ENCODE results near the gene PKIG.
"Not testable (repeated sequence)": the region's sequence is repeated elsewhere in the genome, so short reads cannot be mapped to it uniquely, and the experiment has no call there.

PKIG gene

DNA sequence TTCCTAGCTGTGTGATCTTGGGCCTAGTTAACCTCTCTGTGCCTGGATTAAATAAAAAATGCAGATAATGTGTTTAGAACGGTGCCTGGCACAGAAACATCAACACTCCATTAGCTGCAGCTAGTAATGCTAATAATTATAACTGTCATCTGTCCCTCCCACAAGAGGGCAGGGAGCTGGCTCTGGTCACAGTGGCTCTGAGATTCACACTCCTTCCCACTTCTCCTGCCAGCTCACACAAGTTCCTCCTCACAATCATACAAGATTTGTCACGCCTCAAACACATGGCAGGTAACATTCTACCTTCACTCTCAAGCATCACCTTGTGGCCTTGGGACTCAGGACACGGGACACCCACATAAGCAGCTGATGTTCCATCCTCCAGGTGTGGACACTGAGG, 66.7 kb downstream of the PKIG start:
- DNase-seq (ENCODE audit: low read depth): no peak
- TF ChIP-seq, protein P1, sequence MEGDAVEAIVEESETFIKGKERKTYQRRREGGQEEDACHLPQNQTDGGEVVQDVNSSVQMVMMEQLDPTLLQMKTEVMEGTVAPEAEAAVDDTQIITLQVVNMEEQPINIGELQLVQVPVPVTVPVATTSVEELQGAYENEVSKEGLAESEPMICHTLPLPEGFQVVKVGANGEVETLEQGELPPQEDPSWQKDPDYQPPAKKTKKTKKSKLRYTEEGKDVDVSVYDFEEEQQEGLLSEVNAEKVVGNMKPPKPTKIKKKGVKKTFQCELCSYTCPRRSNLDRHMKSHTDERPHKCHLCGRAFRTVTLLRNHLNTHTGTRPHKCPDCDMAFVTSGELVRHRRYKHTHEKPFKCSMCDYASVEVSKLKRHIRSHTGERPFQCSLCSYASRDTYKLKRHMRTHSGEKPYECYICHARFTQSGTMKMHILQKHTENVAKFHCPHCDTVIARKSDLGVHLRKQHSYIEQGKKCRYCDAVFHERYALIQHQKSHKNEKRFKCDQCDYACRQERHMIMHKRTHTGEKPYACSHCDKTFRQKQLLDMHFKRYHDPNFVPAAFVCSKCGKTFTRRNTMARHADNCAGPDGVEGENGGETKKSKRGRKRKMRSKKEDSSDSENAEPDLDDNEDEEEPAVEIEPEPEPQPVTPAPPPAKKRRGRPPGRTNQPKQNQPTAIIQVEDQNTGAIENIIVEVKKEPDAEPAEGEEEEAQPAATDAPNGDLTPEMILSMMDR (IDR thresholded peaks at IDR 0.05; ENCODE audit: low read depth, low read length, missing control alignments): no peak
- H3K4me3 ChIP-seq (ENCODE audit: low read depth, low read length): no peak overlapping the region

DNA sequence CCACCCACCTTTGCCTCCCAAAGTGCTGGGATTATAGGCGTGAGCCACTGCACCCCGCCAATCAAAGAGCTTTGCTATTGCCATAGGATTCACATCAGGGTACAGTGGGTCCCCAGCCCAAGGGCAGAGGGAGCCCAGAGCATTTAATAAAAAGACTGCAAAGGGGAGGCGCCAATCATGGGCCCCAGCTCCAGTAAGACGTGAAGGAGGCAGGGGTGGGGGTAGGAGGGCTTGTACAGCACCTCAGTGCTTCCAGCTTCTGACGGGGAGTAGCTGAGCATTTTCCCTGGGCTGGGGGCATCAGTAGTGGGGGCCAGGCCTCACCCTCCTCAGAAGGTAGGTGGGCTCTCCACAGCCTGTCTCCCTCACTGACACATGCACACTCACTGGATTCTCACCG, 67.6 kb downstream of the PKIG start:
- H3K4me3 ChIP-seq (ENCODE audit: low read depth, low read length): peak overlapping the region; percentile 72
- no peak for DNase-seq (ENCODE audit: low read depth)
- TF ChIP-seq, protein P1 (IDR thresholded peaks at IDR 0.05; ENCODE audit: low read depth, low read length, missing control alignments): no peak

DNA sequence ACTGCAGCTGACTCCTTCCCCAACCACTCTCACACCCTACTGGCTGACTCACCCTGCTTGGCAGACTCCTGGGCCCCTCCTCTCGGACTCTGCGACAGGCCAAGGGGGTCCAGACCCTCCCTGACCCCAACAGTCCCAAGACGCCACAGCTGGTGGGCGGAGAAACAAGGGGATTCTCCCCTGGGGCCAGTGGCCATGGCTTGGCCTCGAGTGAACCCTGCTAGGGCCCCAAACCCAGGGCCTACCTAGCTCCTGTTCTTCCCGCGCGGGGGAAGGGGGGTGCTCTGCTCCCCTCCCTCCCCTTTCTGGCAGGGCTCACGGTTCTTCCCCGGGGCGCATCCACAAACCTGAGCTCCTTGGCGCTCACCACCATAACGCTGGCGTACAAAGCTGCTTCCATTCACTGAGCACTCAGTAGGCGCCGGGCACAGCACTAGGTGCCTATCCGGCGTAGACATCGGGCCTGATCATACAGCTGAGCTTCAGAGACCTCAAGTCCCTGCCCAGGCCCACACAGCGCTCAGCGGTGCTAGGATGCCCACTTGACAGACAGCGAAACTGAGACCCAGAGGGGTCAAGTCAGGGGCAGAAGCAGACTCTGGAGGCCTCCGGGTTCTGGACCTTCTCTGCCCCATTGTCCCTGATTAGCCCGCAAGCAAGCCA, 68.5 kb downstream of the PKIG start:
- DNase-seq (ENCODE audit: low read depth): no peak
- peak overlapping the region; percentile 72 for H3K4me3 ChIP-seq (ENCODE audit: low read depth, low read length)
- TF ChIP-seq, protein P1 (IDR thresholded peaks at IDR 0.05; ENCODE audit: low read depth, low read length, missing control alignments): no peak

DNA sequence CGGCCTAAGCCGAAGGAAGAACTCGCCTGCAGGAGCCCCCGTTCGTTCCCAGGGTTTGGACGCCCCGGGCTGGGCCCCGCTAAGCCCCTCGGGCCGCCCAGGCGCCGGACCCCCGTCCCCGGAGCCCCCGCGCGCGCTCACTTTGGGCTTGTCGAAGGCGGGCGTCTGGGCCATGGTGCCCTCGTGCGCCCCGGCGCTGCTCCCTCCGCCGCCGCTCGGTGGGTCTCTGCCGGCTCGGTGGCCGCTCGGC, 69.0 kb downstream of the PKIG start:
- H3K4me3 ChIP-seq (ENCODE audit: low read depth, low read length): peak overlapping the region; percentile 72
- DNase-seq (ENCODE audit: low read depth): no peak
- TF ChIP-seq, protein P1 (IDR thresholded peaks at IDR 0.05; ENCODE audit: low read depth, low read length, missing control alignments): no peak

DNA sequence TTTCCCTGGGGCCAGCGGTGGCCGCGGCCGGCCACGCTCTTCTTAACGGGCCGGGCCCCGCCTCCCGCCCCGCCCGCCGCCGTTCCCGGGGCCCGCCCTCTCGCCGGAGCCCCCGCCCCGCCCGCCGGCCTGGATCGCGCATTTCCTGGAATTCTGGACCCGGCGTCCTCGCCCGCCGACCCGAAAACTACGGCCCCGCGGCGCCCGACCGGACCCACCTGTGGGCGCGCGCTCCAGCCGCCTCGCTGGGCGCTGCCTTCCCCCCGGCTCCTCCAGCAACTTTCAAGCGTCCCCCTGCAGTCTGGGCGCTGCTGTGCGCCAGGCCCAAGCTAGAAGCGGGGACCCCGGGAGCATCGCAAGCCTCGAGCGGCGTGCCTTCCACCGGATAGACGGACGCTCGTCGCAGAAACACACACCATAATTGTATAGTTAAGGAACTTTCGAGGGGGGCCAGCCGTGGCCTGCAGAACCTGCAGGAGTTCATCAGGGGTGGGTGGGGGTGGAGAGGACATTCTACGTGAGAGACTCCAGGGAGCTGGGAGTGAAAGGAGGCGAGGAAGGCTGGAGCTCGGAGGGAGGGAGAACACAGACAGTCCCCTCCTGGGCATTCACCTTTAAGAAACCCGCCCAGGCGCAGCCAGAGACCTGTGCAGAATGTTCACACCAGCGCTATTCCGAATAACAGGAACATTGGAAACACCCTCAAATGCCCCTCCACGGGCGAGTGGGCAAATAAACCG, 69.5 kb downstream of the PKIG start, which contains the start of gene ADA:
ADA (minus strand) TSS at position 16 of the 740 bp plus-strand sequence. CDS start 92 bp downstream, outside the sequence.
- no peak for DNase-seq (ENCODE audit: low read depth)
- TF ChIP-seq, protein P1 (IDR thresholded peaks at IDR 0.05; ENCODE audit: low read depth, low read length, missing control alignments): no peak
- H3K4me3 ChIP-seq (ENCODE audit: low read depth, low read length): peak within 1 kb of the TSS; percentile 72

DNA sequence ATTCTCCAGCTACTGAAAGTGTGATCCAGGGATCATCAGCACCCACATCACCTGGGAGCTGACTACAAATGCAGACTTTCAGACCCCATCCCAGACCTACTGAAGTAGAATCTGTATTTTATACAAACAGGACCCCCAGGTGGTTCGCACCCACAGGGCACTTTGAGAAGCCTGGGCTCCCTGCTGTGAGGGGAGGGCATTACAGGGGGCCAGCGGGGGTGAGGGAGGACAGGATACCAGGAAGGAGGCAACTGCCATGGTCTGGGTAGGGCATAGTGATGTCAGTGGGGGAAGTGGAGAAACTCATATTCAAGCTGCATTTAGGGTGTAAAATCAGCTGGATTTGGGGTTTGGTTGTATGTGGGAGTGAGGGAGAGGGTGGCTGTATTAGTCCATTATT, 71.2 kb downstream of the PKIG start:
- TF ChIP-seq, protein P1 (IDR thresholded peaks at IDR 0.05; ENCODE audit: low read depth, low read length, missing control alignments): no peak
- DNase-seq (ENCODE audit: low read depth): no peak
- H3K4me3 ChIP-seq (ENCODE audit: low read depth, low read length): no peak overlapping the region

DNA sequence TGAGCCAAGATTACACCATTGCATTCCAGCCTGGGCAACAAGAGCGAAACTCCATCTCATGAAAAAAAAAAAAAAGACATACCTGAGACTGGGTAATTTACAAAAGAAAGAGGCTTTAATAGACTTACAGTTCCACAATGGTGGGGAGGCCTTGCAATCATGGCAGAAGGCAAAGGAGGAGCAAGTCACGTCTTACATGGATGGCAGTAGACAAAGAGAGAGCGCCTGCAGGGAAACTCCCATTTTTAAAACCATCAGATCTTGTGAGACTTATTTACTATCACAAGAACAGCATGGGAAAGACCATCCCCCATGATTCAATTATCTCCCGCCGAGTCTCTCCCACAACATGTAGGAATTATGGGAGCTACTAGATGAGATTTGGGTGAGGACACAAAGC, 71.8 kb downstream of the PKIG start:
- DNase-seq (ENCODE audit: low read depth); H3K4me3 ChIP-seq (ENCODE audit: low read depth, low read length): not testable (repeated sequence)
